GM23338 (cell line): ENCODE results near the gene NANOGP8. TPM values are rescaled to one million over a fixed set of nuclear protein-coding genes. Genes with fewer than 3 reads are reported as not detected.

Experiments used
- ATAC-seq: fragments of 200-7000 bp; cut with Tn5 transposase; 3 replicates; pipeline ENCODE4 v1.9.1; 2020
- DNase-seq: peaks from one replicate; pipeline ENCODE4 v3.0.0-alpha.2; 2015; ENCODE audit warnings: low spot score
- H2AFZ ChIP-seq: fragments of 200-600 bp; sonication (generic); 2 replicates; pipeline ENCODE4 v1.8.0; 2016; ENCODE audit warnings: antibody characterized with exemption, mild to moderate bottlenecking, moderate library complexity
- H3F3A ChIP-seq: fragments of 200-600 bp; sonication (generic); replicated peaks from 2 replicates; pipeline ENCODE4 v1.8.0; 2017; ENCODE audit warnings: antibody characterized with exemption, mixed run types, low read depth
- H3K27ac ChIP-seq: fragments of 200-600 bp; sonication (generic); 2 replicates; pipeline ENCODE4 v1.6.1; 2016; ENCODE audit warnings: low read depth
- H3K27me3 ChIP-seq: fragments of 200-600 bp; sonication (generic); 2 replicates; pipeline ENCODE4 v1.8.0; 2016; ENCODE audit warnings: mild to moderate bottlenecking, mixed run types, moderate library complexity; ENCODE audit not compliant: insufficient read depth
- H3K36me3 ChIP-seq: fragments of 200-600 bp; sonication (generic); 2 replicates; pipeline ENCODE4 v1.8.0; 2016; ENCODE audit warnings: mild to moderate bottlenecking; ENCODE audit not compliant: insufficient read depth
- H3K4me1 ChIP-seq: fragments of 200-600 bp; sonication (generic); 2 replicates; pipeline ENCODE4 v1.8.0; 2016; ENCODE audit warnings: mild to moderate bottlenecking, moderate library complexity; ENCODE audit not compliant: insufficient read depth
- H3K4me2 ChIP-seq: fragments of 200-600 bp; sonication (generic); 2 replicates; pipeline ENCODE4 v1.7.1; 2017; ENCODE audit warnings: mixed run types
- H3K4me3 ChIP-seq: fragments of 200-600 bp; sonication (generic); 2 replicates; pipeline ENCODE4 v1.6.1; 2016; ENCODE audit warnings: mixed run types
- H3K79me2 ChIP-seq: fragments of 200-600 bp; sonication (generic); replicated peaks from 2 replicates; pipeline ENCODE4 v1.8.0; 2017; ENCODE audit warnings: mild to moderate bottlenecking; ENCODE audit not compliant: insufficient read depth
- H3K9me2 ChIP-seq: fragments of 200-600 bp; sonication (generic); 2 replicates; pipeline ENCODE4 v1.8.0; 2017; ENCODE audit not compliant: insufficient read depth
- H4K20me1 ChIP-seq: fragments of 200-600 bp; sonication (generic); replicated peaks from 2 replicates; pipeline ENCODE4 v1.8.0; 2017; ENCODE audit warnings: mild to moderate bottlenecking; ENCODE audit not compliant: insufficient read depth
- H3K27ac Mint-ChIP-seq: 2 replicates; pipeline ENCODE4 v1.8.0; 2020; ENCODE audit warnings: inconsistent platforms, mild to moderate bottlenecking, moderate library complexity, mixed read lengths
- H3K27me3 Mint-ChIP-seq: 3 replicates; pipeline ENCODE4 v1.8.0; 2022; ENCODE audit warnings: low read depth, mild to moderate bottlenecking, moderate library complexity, mixed read lengths, inconsistent platforms; ENCODE audit not compliant: insufficient read depth, poor library complexity
- H3K36me3 Mint-ChIP-seq: 3 replicates; pipeline ENCODE4 v1.8.0; 2021; ENCODE audit warnings: low read depth, mild to moderate bottlenecking, inconsistent platforms, moderate library complexity, mixed read lengths
- H3K4me1 Mint-ChIP-seq: 3 replicates; pipeline ENCODE4 v1.8.0; 2020; ENCODE audit warnings: mild to moderate bottlenecking, inconsistent platforms, mixed read lengths
- H3K4me3 Mint-ChIP-seq: 3 replicates; pipeline ENCODE4 v1.8.0; 2021; ENCODE audit warnings: moderate library complexity, mild to moderate bottlenecking, inconsistent platforms, mixed read lengths
- H3K9me3 Mint-ChIP-seq: 3 replicates; pipeline ENCODE4 v1.8.0; 2020; ENCODE audit warnings: moderate library complexity, mild to moderate bottlenecking, inconsistent platforms, mixed read lengths
- CTCF ChIP-seq, 2 experiments: fragments of 200-600 bp in 1 of 2; sonication (generic) in 1 of 2; conservative IDR thresholded peaks; 2 replicates each; pipeline versions ENCODE4 v1.5.1 to v1.6.1; 2016 to 2017; ENCODE audit warnings: antibody characterized with exemption in 2 of 2, low read depth in 2 of 2, mild to moderate bottlenecking in 2 of 2, moderate library complexity in 1 of 2
- EZH2 ChIP-seq: fragments of 200-600 bp; sonication (generic); IDR thresholded peaks from one replicate; pipeline ENCODE4 v1.8.0; 2017; ENCODE audit warnings: antibody characterized with exemption, mild to moderate bottlenecking, low read depth; ENCODE audit not compliant: unreplicated experiment
- EZH2phosphoT487 ChIP-seq: fragments of 200-600 bp; sonication (generic); IDR thresholded peaks from one replicate; pipeline ENCODE4 v1.8.1; 2018; ENCODE audit warnings: antibody characterized with exemption; ENCODE audit not compliant: unreplicated experiment
- JUNB ChIP-seq: IDR thresholded peaks from one replicate; pipeline ENCODE4 v1.6.1; 2016; ENCODE audit warnings: antibody characterized with exemption; ENCODE audit not compliant: unreplicated experiment
- POLR2AphosphoS5 ChIP-seq: IDR thresholded peaks from 2 replicates; pipeline ENCODE4 v1.6.1; 2016; ENCODE audit warnings: antibody characterized with exemption, low read depth
- STAT1 ChIP-seq: IDR thresholded peaks from one replicate; pipeline ENCODE4 v1.6.1; 2016; ENCODE audit warnings: antibody characterized with exemption; ENCODE audit not compliant: unreplicated experiment
- ZNF114 ChIP-seq: fragments of 250-450 bp; sonication (Bioruptor Pico); IDR thresholded peaks from 2 replicates; pipeline ENCODE4 v1.5.0; 2020; ENCODE audit warnings: mild to moderate bottlenecking, moderate library complexity
- ZNF462 ChIP-seq: fragments of 250-450 bp; sonication (Bioruptor Pico); IDR thresholded peaks from 2 replicates; pipeline ENCODE4 v1.5.0; 2020; ENCODE audit warnings: mild to moderate bottlenecking, moderate library complexity
- polyA plus RNA-seq: library from polyadenylated mRNA; unstranded; fragments of >200 nt; fragmentation: Nextera tagmentation; extraction: Ambion mirVana; gene quantifications from 2 replicates; pipeline ENCODE4 v1.2.1, GENCODE V29; 2016
- total RNA-seq: library from RNA; depleted of rRNA; stranded (reverse); fragments of >200 nt; shearing (Covaris generic); gene quantifications from 2 replicates; pipeline ENCODE4 v1.2.3, GENCODE V29; 2014

Gene NANOGP8
- total and polyA plus RNA-seq, 2 experiments from 2014 or later, result 8.5 to 53.4 TPM

GRCh38 chr15:35067496-35068347 lies 17.4 kb downstream of the NANOGP8 start:
- Histone ChIP-seq H3K36me3 (no peaks in the 10 kb centered on the region), H3K4me2 (peak overlapping the region; percentile 16), H4K20me1 (no peaks in the 10 kb centered on the region), H2AFZ (0 out of 2 replicates have a peak overlapping the region, but pooled peaks have one; percentile 6), H3F3A (peaks cover 8% of the 10 kb centered on the region; the same call in 1 of the 2 replicates), H3K4me1 (peaks cover 43% of the 10 kb centered on the region), H3K27me3 (no peaks in the 10 kb centered on the region), H3K9me2 (no peaks in the 10 kb centered on the region), H3K4me3 (no peak overlapping the region), H3K27ac (no peak overlapping the region), H3K79me2 (no peaks in the 10 kb centered on the region)
- TF ChIP-seq JUNB, result no peak
- TF ChIP-seq EZH2, result no peak
- Mint-ChIP-seq H3K4me3 (no peak overlapping the region), H3K9me3 (0 out of 3 replicates have a peak, but pooled peaks cover 3% of the 10 kb centered on the region), H3K36me3 (0 out of 3 replicates have a peak, but pooled peaks cover 3% of the 10 kb centered on the region), H3K4me1 (peaks cover 36% of the 10 kb centered on the region), H3K27ac (no peak overlapping the region), H3K27me3 (peaks cover 3% of the 10 kb centered on the region)
- DNase-seq (no peak), ATAC-seq (no peak)

- no peaks in the 10 kb centered on the region for H3K27me3 ChIP-seq
- peaks cover 57% of the 10 kb centered on the region for H3K4me1 ChIP-seq
- no peaks in the 10 kb centered on the region for H3K79me2 ChIP-seq
- peaks cover 53% of the 10 kb centered on the region for H3K4me1 Mint-ChIP-seq
- H3K9me3 Mint-ChIP-seq, result no peaks in the 10 kb centered on the region
- peaks cover 8% of the 10 kb centered on the region; the same call in 1 of the 2 replicates for H3F3A ChIP-seq
- no peaks in the 10 kb centered on the region for H4K20me1 ChIP-seq
- no peak overlapping the region for H3K4me3 ChIP-seq
- DNase-seq (no peak), ATAC-seq (no peak)
- no peaks in the 10 kb centered on the region for H3K36me3 ChIP-seq
- no peak overlapping the region for H3K4me3 Mint-ChIP-seq
- H2AFZ ChIP-seq, result no peak overlapping the region
- no peaks in the 10 kb centered on the region for H3K9me2 ChIP-seq
- H3K36me3 Mint-ChIP-seq, result peaks cover 1% of the 10 kb centered on the region; the same call in 2 of the 3 replicates
- H3K27ac ChIP-seq, result no peak overlapping the region
- H3K27ac Mint-ChIP-seq, result no peak overlapping the region; the same call in 1 of the 2 replicates
- H3K4me2 ChIP-seq, result no peak overlapping the region
- H3K27me3 Mint-ChIP-seq, result peaks cover 3% of the 10 kb centered on the region
- TF ChIP-seq POLR2AphosphoS5 (no peak), EZH2phosphoT487 (no peak), EZH2 (no peak), ZNF462 (CRISPR knock-in tag) (no peak), STAT1 (no peak), CTCF (conservative IDR thresholded peaks at IDR 0.05; ENCODE audit: low read depth in 2 of 2) (no peak), JUNB (no peak), ZNF114 (CRISPR knock-in tag) (no peak)
These were observed 19.0 kb downstream of the NANOGP8 start for GRCh38 chr15:35066094-35066493.
